Urinary bladder (tissue), 4 donors: ENCODE measurements around the gene TNNT1. TPM values are rescaled to one million over a fixed set of nuclear protein-coding genes. Genes with fewer than 3 reads are reported as not detected.
A peak's percentile ranks its signal among the peaks of the same experiment; 100 is the strongest.
"Not testable (repeated sequence)": the region's sequence is repeated elsewhere in the genome, so short reads cannot be mapped to it uniquely, and the experiment has no call there.

Experiments used
- DNase-seq: peaks from one replicate; pipeline ENCODE4 v3.0.0-alpha.2; 2015; ENCODE audit errors: extremely low spot score
- H3K27ac ChIP-seq: one replicate; pipeline ENCODE4 v1.5.1; 2013; ENCODE audit warnings: low read depth, mild to moderate bottlenecking, moderate library complexity
- H3K36me3 ChIP-seq: one replicate; pipeline ENCODE4 v1.6.1; 2013; ENCODE audit warnings: mild to moderate bottlenecking, moderate library complexity; ENCODE audit not compliant: insufficient read depth
- H3K4me1 ChIP-seq: one replicate; pipeline ENCODE4 v1.6.1; 2013; ENCODE audit warnings: mild to moderate bottlenecking, moderate library complexity; ENCODE audit not compliant: insufficient read depth
- H3K4me3 ChIP-seq: one replicate; pipeline ENCODE4 v1.5.1; 2013; ENCODE audit warnings: low read depth, low read length
- WGBS: extraction: QIAGEN DNeasy Blood & Tissue Kit; methylation state at CpG from one replicate; pipeline ENCODE4 v1.1.7; 2013; 5-methylcytosine and 5-hydroxymethylcytosine counted together
- polyA plus RNA-seq: library from polyadenylated mRNA; stranded (reverse); fragments of 200-250 nt; gene quantifications from one replicate; pipeline ENCODE4 v1.2.3, GENCODE V29; 2013
- total RNA-seq: library from RNA; depleted of rRNA; stranded (reverse); fragments of >200 nt; gene quantifications from one replicate; pipeline ENCODE4 v1.2.3, GENCODE V29; 2014
- donor health status: healthy with polysubstance abuse.
- donor health status: healthy.

Gene TNNT1
- total and polyA plus RNA-seq, 2 donors: 47.2 TPM; not detected in 1

- Histone ChIP-seq H3K4me3 (peak overlapping the region; percentile 96), H3K27ac (peak overlapping the region; percentile 80), H3K36me3 (no peaks in the 10 kb centered on the region), H3K4me1 (no peaks in the 10 kb centered on the region)
- WGBS: under 1% methylated on average over 25 of the region's 25 CpGs
- DNase-seq: no peak
Measured at GRCh38 chr19:55116232-55116858, 32.7 kb downstream of the TNNT1 start.

GRCh38 chr19:55115446-55116065 lies 33.5 kb downstream of the TNNT1 start:
- 30% methylated on average over 13 of the region's 13 CpGs for WGBS
- no peak for DNase-seq
- no peak overlapping the region for H3K27ac ChIP-seq
- no peaks in the 10 kb centered on the region for H3K36me3 ChIP-seq
- H3K4me3 ChIP-seq: peak overlapping the region; percentile 96
- H3K4me1 ChIP-seq: no peaks in the 10 kb centered on the region

- no peak for DNase-seq
- Histone ChIP-seq H3K36me3 (no peaks in the 10 kb centered on the region), H3K4me1 (no peaks in the 10 kb centered on the region), H3K4me3 (no peak overlapping the region), H3K27ac (no peak overlapping the region)
- 70% methylated on average over 9 of the region's 9 CpGs for WGBS
Measured at GRCh38 chr19:55114566-55115145, 34.4 kb downstream of the TNNT1 start.

GRCh38 chr19:55113570-55114039 lies 35.4 kb downstream of the TNNT1 start:
- Histone ChIP-seq H3K4me1 (no peaks in the 10 kb centered on the region), H3K27ac (peak overlapping the region; percentile 60), H3K4me3 (no peak overlapping the region), H3K36me3 (no peaks in the 10 kb centered on the region)
- WGBS: 20% methylated on average over 12 of the region's 12 CpGs
- DNase-seq: peak; percentile 73

GRCh38 chr19:55112777-55113569 lies 36.0 kb downstream of the TNNT1 start:
- Histone ChIP-seq H3K36me3 (no peaks in the 10 kb centered on the region), H3K27ac (peak overlapping the region; percentile 60), H3K4me1 (no peaks in the 10 kb centered on the region), H3K4me3 (no peak overlapping the region)
- 54% methylated on average over 23 of the region's 23 CpGs for WGBS
- DNase-seq: no peak

- no peaks in the 10 kb centered on the region for H3K4me1 ChIP-seq
- H3K27ac ChIP-seq: peak overlapping the region; percentile 40
- H3K4me3 ChIP-seq: no peak overlapping the region
- 93% methylated on average over 25 of the region's 25 CpGs for WGBS
- H3K36me3 ChIP-seq: no peaks in the 10 kb centered on the region
- no peak for DNase-seq
Measured at GRCh38 chr19:55112246-55112776, 36.7 kb downstream of the TNNT1 start.

GRCh38 chr19:55111238-55111831 lies 37.7 kb downstream of the TNNT1 start:
- no peak overlapping the region for H3K27ac ChIP-seq
- H3K4me1 ChIP-seq: no peaks in the 10 kb centered on the region
- no peaks in the 10 kb centered on the region for H3K36me3 ChIP-seq
- no peak for DNase-seq
- WGBS: 78% methylated on average over 21 of the region's 21 CpGs
- no peak overlapping the region for H3K4me3 ChIP-seq

- 83% methylated on average over 20 of the region's 20 CpGs for WGBS
- H3K4me3 ChIP-seq: no peak overlapping the region
- H3K27ac ChIP-seq: no peak overlapping the region
- H3K4me1 ChIP-seq: no peaks in the 10 kb centered on the region
- H3K36me3 ChIP-seq: no peaks in the 10 kb centered on the region
- DNase-seq: no peak
Measured at GRCh38 chr19:55109527-55110291, 39.3 kb downstream of the TNNT1 start.

- 99% methylated on average over 3 of the region's 3 CpGs for WGBS
- not testable (repeated sequence) for H3K4me3 ChIP-seq, H3K4me1 ChIP-seq, H3K36me3 ChIP-seq, H3K27ac ChIP-seq, DNase-seq
Measured at GRCh38 chr19:55107252-55107651, 41.8 kb downstream of the TNNT1 start.

- Histone ChIP-seq H3K36me3 (peaks cover 2% of the 10 kb centered on the region), H3K27ac (no peak overlapping the region), H3K4me1 (no peaks in the 10 kb centered on the region), H3K4me3 (no peak overlapping the region)
- DNase-seq: no peak
- WGBS: 91% methylated on average over 6 of the region's 6 CpGs
Measured at GRCh38 chr19:55106591-55106990, 42.4 kb downstream of the TNNT1 start.

GRCh38 chr19:55105237-55105636 lies 43.8 kb downstream of the TNNT1 start:
- WGBS: 85% methylated on average over 2 of the region's 2 CpGs
- Histone ChIP-seq H3K4me1 (no peaks in the 10 kb centered on the region), H3K27ac (no peak overlapping the region), H3K4me3 (no peak overlapping the region), H3K36me3 (peaks cover 2% of the 10 kb centered on the region)
- no peak for DNase-seq

GRCh38 chr19:55103190-55103589 lies 45.8 kb downstream of the TNNT1 start:
- WGBS: 99% methylated on average over 9 of the region's 9 CpGs
- DNase-seq: no peak
- Histone ChIP-seq H3K27ac (no peak overlapping the region), H3K4me1 (no peaks in the 10 kb centered on the region), H3K36me3 (peaks cover 2% of the 10 kb centered on the region), H3K4me3 (no peak overlapping the region)
